GM18907 (cell line): ENCODE results near the gene CCDC57.

Source experiments
- ATAC-seq: cut with Tn5 transposase; IDR thresholded peaks from one replicate; pipeline ENCODE4 v1.9.1; 2021; ENCODE audit warnings: mild to moderate bottlenecking, moderate library complexity; ENCODE audit not compliant: unreplicated experiment

Gene CCDC57

GRCh38 chr17:82236142-82236971 lies 23.7 kb upstream of the CCDC57 start:
- ATAC-seq = no peak

- no peak for ATAC-seq
Observed at GRCh38 chr17:82235775-82236141, 23.1 kb upstream of the CCDC57 start.

DNA sequence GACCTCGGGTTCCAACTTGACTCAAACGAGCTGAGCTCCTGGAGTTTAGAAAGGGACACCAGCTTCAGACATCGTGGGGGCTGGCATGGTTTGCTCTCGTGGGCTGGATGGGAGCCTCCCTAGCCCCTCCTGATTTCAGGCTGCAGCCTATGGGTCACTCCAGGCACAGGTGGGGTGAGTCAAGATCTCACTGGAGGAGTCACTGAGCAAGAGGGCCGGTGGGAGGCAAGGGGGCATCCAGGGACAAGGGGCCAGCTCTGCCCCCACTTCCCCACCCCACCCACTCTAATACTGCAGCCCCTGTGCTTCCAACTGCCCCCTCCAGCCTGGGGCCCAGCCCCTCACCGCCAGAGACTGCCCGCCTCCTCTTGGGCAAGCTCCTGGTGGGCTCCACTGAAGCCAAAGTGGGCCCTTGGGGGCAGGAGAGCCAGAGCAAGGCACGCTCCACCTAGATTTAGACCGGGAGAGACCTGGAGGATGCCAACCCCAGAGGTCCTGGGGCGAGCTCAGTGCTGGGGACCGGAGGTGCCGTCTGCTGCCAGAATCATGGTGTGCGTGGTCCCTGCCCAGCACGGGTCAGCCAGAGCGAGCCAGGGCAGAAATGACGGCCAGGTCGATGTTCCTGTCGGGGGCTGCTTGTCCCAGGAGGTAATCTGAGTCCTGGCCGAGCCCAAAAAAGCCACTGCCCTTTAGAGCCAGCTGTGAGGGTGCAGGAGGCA lies 22.6 kb upstream of the CCDC57 start:
- ATAC-seq = no peak

DNA sequence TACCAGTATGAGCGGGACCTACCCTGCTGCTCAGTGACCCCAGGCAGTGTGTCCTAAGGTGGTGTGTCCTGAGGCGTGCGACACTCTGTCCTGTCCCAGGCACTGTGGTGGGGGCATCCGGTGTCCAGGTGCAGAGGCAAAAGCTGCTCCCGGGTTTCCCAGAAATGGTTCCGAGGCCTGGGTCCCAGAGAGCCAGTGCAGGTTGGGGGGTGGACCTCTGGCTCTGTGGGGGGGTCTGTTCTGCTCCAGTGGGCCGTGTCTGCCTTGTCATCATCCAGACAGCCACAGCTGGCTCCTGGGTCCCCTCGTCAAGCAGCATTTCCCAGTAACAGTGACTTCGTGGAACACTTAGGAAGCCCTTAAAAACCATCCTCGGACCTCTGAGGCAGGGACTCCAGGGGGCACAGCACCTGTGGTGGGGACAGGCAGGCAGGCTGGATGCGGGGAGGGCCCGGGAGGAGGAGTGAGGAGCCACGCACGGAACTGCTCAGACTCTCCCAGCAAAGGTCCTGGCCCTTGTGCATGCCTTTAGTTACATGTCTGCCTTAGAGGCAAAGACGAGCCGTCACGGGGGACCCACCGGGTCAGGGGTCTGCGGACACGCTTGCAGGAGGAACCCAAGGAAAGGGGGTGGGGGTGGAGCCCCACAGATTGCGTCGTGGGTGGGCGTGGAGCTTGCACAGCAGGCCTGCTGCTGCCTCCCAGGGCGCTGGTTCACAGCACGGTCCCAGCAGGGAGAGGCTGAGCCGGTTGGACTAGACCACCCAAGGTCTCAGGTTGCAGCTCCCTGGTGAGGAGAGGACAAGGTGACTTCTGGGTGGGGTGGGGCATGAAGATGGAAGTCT lies 21.8 kb upstream of the CCDC57 start:
- no peak for ATAC-seq

DNA sequence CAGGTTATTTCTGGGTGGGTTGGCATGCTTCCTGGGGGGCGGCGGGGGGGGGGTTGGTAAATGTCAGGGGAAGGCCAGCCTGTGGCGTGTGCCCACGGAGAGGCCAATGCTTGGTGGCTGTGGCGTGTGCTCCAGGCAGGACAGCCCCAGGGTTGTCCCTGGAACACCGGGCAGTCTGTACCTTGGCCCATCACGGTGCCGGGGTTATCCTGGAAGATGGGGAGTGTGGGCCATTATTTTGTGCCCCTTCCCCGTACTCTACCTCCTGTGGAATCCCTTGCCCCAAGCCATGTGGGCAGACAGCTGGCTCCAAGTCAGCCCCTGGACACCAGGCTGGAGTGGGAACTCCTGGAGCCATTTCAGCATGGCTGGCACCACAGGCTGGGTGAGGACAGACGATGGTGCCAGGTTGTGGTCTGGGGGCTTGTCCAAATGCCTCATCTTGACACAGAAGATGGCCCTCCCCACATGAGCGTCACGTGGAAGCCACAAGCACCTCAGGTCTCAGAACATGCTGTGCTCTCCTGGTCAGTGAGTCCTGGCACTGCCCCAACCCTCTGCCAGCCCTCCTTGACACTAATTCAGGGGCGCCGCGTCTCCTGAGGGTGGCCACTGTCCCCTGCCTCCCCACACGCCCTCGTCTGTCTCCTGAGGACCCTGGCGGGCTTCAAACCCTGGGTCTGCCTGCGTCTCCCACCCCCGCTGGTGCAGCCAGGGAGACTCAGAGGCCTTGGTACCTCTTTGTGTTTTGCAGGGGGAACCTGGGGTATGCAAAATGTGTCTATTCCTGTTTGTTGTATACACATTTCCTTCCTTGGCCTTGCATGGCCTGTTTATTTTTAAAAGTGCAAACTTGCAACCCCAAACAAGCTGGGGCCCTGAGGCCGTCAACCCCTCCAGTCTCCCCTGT lies 20.5 kb upstream of the CCDC57 start:
- ATAC-seq = no peak

GRCh38 chr17:82232322-82232820 lies 19.7 kb upstream of the CCDC57 start:
- no peak for ATAC-seq

DNA sequence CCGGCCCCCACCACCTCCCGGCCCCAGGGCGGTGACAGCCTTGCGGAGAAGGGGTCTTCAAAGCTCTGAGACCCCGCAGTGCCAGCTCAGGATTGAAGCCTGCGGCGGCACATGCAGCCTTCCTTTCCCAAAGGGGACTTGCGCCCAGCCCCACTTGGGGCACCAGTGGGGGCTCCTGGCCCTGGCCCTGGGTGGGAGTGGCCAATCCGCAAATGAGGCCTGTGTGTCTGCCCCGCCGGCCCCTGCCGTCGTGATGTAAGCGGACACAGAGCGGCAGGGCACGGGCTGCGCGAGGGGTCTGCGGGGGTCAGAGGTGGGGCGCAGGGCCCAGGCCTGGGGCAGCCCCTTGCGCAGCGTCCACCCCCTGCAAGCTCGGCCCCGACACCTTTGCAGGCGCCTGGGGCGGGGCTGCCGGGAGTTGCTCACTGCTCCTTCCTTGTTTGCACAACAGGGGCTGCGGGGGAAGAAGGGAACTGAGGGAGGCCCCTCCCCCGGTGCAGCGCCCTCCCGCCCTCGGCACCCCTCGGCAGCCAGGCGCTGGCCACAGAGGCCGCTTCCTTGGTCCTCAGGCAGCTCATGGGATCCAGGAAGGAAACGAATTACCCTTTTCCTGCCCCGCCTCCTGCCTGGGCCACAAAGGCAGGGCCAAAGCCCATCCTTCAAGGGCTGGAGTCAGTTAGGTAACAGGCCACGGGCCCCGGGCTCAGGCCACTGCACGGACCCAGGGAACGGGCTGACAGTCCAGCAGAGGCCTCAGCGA lies 19.1 kb upstream of the CCDC57 start:
- no peak for ATAC-seq

DNA sequence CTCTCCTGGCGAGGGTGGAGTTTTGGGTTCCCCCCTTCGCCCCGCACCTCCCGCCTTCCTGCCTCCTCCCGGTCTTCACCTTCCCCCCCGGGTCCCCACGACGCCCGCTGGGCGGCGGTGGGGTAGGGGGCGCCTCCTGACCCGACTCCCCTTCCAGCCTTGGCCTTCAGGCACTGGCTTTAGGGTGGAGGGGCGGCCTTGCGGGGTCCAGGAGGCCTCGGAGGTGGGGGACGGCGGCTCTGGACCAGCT lies 18.6 kb upstream of the CCDC57 start:
- no peak for ATAC-seq

DNA sequence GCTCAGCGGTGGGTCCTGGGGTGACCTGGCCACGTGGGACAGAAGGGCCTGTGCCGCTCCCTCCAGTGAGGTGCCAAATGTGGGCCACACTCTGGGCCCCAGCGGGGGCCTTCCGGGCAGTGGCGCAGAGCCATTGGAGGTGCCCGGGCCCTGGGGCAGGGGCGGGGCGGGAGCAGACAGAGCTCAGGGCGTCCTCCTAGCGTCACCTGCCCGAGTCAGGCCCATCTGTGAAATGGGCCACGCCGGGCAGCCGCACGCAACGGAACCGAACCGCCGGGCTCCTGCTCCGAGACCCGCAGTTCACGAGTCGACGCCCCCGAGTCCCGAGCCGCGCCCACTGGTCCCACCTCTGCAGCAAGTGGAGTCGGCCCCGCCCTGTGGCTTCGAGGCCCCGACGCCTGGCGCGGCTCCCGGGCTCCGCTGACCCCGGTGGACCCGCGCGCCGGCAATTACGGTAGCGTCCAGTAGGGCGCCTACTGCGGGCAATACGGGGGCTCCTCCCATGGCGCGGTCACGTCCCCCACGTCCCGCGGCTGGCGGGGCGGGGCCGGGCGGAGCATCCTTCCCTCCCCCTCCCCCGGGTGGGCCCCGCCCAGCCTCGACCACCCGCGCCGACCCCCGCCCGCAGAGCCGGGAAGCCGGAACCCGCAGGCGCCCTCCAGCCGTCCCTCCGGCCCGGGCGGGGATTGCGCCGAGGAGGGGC lies 18.1 kb upstream of the CCDC57 start:
- peak; percentile 39 for ATAC-seq

GRCh38 chr17:82229698-82230608 lies 17.3 kb upstream of the CCDC57 start:
- ATAC-seq = no peak

DNA sequence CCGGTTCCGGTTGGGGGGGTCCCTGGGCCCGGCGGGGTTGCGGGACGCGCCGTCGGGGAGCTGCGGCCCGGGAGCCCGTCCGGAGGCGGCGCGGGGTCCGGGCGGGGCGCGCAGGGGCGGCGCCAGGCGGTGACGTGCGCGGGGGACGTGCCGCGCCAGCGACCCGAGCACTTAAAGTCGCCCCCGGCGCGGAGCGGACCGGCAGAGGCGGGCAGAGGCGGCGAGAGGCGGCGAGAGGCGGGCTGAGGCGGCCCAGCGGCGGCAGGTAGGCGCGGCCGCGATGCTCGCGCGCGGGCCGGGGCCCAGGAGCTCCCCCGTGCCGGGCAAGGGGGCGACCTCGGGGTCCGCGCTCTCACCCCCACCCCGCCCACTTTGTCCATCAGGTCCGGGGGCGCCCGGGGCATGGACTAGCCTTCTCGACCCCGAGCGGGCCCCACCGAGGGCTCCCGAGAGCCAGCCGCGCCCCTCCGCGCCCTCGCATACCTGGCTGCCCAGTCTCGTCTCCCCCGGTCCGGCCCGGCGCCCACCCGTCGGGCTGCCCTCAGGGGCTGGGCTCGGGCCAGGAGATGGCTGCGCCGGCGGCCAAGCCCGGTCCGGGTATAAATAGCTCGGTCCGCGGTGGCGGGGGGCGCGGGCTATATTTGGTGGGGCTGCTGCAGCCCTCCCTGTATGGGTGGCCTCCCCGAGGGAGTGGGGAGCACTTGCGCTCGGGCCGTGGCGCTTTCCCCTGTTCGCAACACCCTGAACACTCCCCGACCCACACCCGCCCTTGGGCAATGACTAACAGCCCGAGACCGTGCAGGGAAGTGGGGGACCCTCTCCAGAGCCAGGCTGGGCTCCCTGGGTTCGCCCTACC lies 16.4 kb upstream of the CCDC57 start, which contains the start of gene SLC16A3:
Gene SLC16A3, plus strand, starts transcription at position 201 of the 856 bp plus-strand sequence. CDS start 6,967 bp downstream, outside the sequence.
- peak; percentile 47 for ATAC-seq

DNA sequence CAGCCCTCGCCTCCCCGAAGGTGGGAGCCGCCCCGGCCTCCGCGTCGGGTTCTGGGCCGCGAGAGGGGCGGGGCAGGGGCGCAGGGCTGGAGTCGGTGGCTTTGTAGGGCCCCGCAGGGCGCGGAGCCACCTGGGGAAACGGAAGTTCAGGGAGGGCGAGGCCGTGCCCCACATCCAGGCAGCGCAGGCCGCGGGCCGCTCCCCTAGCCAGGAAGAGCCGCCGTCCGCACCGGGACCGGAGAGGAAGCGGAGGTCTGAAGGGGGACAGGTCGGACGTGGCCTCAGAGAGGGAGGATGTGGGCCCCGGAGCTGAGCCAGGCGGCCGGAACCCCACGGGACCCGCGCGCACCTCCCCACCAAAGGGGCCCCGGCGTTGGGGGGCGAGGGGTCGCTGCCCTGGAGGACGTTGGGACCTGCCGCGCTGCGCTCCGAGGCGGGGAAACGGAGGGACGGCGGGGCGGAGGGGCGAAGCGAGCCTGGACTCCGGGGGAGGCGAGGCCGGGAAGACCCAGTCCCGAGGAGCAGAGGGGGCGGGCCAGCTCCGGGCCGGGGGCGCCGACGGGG lies 15.7 kb upstream of the CCDC57 start:
- ATAC-seq = peak; percentile 31

- ATAC-seq = no peak
Observed at GRCh38 chr17:82227629-82228277, 15.1 kb upstream of the CCDC57 start.

- no peak for ATAC-seq
Observed at GRCh38 chr17:82226809-82227628, 14.4 kb upstream of the CCDC57 start.

DNA sequence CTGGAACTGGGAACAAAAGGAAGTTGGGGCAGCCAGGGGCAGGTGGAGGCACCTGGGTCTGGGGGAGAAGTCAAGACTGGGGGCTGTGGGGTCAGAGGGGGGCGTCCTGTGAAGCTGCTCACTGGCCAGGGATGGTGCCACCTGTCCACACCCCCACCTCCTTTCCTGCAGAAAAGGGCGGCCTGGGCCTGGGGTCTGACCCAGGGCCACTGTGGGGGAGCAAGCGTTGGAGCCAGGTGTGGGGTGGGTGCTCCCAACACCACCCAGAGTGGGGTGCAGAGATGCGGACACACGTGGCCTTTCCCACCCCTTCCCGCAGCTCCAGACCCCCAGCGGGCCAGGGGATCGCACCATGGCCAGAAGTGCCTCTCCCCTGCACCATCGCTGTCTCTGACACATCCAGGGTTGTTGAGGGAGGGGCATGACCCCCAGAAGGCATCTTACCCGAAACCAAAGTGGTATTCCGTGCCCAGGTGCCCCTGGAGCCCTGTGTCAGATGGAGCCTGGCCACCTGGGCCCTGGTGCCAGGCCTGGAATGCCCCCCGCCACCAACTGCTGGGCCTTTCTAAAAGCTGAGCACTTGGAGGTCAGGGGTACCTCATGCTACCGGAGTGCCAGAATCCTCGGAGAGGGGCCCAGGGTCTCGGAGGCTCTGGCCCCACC lies 13.6 kb upstream of the CCDC57 start:
- no peak for ATAC-seq
